ENCODE measurements around the gene FNBP1. TPM values are rescaled to one million over a fixed set of nuclear protein-coding genes. Genes with fewer than 3 reads are reported as not detected.

Gene FNBP1
- total and polyA plus RNA-seq, 2 donors (not counting 1 experiment from before 2014, with no cell fraction given): 20.8 to 44.3 TPM

DNA sequence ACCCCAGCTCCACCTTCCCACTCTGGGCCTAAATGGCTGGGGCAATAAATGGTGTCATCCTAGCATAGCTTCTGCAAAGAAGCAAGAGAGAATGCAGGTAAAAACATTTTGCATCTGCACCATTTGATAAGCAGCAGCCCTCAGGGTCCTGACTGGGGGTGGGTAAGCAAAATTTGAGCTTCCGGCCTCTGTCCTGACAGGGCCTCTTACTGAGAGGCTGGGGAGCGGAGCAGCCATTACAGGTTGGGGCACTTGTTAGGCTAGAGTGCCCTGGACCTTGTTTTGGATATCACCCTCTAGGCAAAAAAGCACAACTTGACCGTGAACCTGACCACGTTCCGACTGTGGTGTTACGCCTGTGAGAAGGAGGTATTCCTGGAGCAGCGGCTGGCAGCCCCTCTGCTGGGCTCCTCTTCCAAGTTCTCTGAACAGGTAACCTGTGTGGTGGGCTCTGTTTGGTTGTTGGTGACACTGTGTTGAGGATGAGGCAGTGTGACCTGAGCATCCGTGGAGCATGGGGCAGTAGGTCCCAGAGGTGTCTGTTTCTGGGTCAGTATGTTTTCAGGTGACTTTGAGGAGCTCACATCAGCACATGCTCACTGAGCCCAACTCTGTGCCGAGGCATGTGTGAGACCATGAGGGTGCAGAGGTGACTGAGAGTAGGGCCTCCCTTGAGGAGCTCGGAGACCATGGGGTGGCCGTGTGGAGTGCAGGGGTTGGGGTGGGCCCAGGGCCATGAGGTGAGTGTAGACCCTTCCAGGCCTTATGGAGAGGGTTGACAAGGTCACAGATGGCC lies 184.6 kb downstream of the FNBP1 start:
- peaks cover 4% of the 10 kb centered on the region for H3K36me3 ChIP-seq (ENCODE audit: control insufficient read depth, insufficient read depth, low read length)
- no peak for TF ChIP-seq EZH2 (IDR thresholded peaks at IDR 0.05; ENCODE audit: low read length, missing control alignments)
- TF ChIP-seq, protein P1, sequence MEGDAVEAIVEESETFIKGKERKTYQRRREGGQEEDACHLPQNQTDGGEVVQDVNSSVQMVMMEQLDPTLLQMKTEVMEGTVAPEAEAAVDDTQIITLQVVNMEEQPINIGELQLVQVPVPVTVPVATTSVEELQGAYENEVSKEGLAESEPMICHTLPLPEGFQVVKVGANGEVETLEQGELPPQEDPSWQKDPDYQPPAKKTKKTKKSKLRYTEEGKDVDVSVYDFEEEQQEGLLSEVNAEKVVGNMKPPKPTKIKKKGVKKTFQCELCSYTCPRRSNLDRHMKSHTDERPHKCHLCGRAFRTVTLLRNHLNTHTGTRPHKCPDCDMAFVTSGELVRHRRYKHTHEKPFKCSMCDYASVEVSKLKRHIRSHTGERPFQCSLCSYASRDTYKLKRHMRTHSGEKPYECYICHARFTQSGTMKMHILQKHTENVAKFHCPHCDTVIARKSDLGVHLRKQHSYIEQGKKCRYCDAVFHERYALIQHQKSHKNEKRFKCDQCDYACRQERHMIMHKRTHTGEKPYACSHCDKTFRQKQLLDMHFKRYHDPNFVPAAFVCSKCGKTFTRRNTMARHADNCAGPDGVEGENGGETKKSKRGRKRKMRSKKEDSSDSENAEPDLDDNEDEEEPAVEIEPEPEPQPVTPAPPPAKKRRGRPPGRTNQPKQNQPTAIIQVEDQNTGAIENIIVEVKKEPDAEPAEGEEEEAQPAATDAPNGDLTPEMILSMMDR (conservative IDR thresholded peaks at IDR 0.05 in 1 of 2, IDR thresholded peaks at IDR 0.05 in 1 of 2; ENCODE audit: low read depth in 1 of 2, low read length in 2 of 2): no peak

GRCh38 chr9:129857207-129857606 lies 185.8 kb downstream of the FNBP1 start:
- no peaks in the 10 kb centered on the region for H3K27me3 ChIP-seq (ENCODE audit: control insufficient read depth, insufficient read depth, low read length)
- H3K36me3 ChIP-seq (ENCODE audit: control insufficient read depth, insufficient read depth, low read length): peaks cover 6% of the 10 kb centered on the region
- no peaks in the 10 kb centered on the region for H4K20me1 ChIP-seq (ENCODE audit: control insufficient read depth, extremely low read depth, insufficient read depth, low read length)
- no peak for DNase-seq (ENCODE audit: low read depth in 2 of 2)
- TF ChIP-seq, protein P1 (conservative IDR thresholded peaks at IDR 0.05 in 1 of 2, IDR thresholded peaks at IDR 0.05 in 1 of 2; ENCODE audit: low read depth in 1 of 2, low read length in 2 of 2): no peak
- TF ChIP-seq EZH2 (IDR thresholded peaks at IDR 0.05; ENCODE audit: low read length, missing control alignments): no peak
- H2AFZ ChIP-seq (ENCODE audit: low read length): no peak overlapping the region
- H3K9ac ChIP-seq (ENCODE audit: insufficient read depth, low read length): no peak overlapping the region
- no peak overlapping the region for H3K27ac ChIP-seq (ENCODE audit: insufficient read depth, low read length)
- H3K9me3 ChIP-seq (ENCODE audit: control insufficient read depth, insufficient read depth, low read depth, low read length): no peaks in the 10 kb centered on the region
- H3K79me2 ChIP-seq (ENCODE audit: control insufficient read depth, insufficient read depth, low read length): no peaks in the 10 kb centered on the region
- no peak overlapping the region for H3K4me2 ChIP-seq (ENCODE audit: extremely low read depth, insufficient read depth, low read length)
- H3K4me3 ChIP-seq (replicated peaks in 1 of 4; ENCODE audit: control extremely low read depth in 1 of 4, insufficient read depth in 1 of 4, low read depth in 3 of 4, low read length in 4 of 4): no peak overlapping the region
- H3K4me1 ChIP-seq (ENCODE audit: control insufficient read depth, extremely low read depth, insufficient read depth, low read length): no peaks in the 10 kb centered on the region

More for the DNA sequence above, 184.6 kb downstream of the FNBP1 start:
- Histone ChIP-seq H4K20me1 (ENCODE audit: control insufficient read depth, extremely low read depth, insufficient read depth, low read length) (no peaks in the 10 kb centered on the region), H3K4me3 (replicated peaks in 1 of 4; ENCODE audit: control extremely low read depth in 1 of 4, insufficient read depth in 1 of 4, low read depth in 3 of 4, low read length in 4 of 4) (no peak overlapping the region), H3K9ac (ENCODE audit: insufficient read depth, low read length) (no peak overlapping the region), H3K79me2 (ENCODE audit: control insufficient read depth, insufficient read depth, low read length) (no peaks in the 10 kb centered on the region), H2AFZ (ENCODE audit: low read length) (no peak overlapping the region), H3K27me3 (ENCODE audit: control insufficient read depth, insufficient read depth, low read length) (no peaks in the 10 kb centered on the region), H3K4me1 (ENCODE audit: control insufficient read depth, extremely low read depth, insufficient read depth, low read length) (no peaks in the 10 kb centered on the region), H3K4me2 (ENCODE audit: extremely low read depth, insufficient read depth, low read length) (no peak overlapping the region), H3K27ac (ENCODE audit: insufficient read depth, low read length) (no peak overlapping the region), H3K9me3 (ENCODE audit: control insufficient read depth, insufficient read depth, low read depth, low read length) (no peaks in the 10 kb centered on the region)
- DNase-seq (ENCODE audit: low read depth in 2 of 2): no peak

DNA sequence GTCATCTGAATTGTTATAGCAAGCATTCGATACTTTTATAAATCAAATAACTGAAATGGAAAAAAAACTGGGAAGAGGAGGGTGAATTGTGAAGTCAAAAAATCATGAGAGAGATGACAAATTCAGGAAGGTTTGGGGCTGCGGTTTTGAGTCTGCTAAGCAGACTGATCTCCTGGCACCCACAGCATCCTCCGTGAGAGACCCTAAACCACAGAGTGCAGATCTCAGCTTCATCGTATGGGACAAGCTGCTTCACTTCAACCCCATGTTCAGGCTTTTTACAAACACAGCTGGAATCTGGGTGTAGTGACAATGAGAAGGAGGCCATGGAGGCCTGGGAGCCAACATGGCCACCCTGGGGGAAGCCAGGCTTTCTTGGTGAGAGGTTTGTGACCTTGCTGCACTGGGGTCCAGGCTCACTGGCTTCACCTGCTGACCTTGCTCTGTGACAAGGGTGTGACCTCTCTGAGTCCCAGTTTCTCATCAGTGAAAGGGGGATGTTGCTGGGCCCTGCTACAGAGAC lies 188.3 kb downstream of the FNBP1 start:
- peaks cover 6% of the 10 kb centered on the region for H3K36me3 ChIP-seq (ENCODE audit: control insufficient read depth, insufficient read depth, low read length)
- no peak overlapping the region for H3K4me2 ChIP-seq (ENCODE audit: extremely low read depth, insufficient read depth, low read length)
- H3K27ac ChIP-seq (ENCODE audit: insufficient read depth, low read length): no peak overlapping the region
- H3K9ac ChIP-seq (ENCODE audit: insufficient read depth, low read length): no peak overlapping the region
- H3K27me3 ChIP-seq (ENCODE audit: control insufficient read depth, insufficient read depth, low read length): no peaks in the 10 kb centered on the region
- no peaks in the 10 kb centered on the region for H3K4me1 ChIP-seq (ENCODE audit: control insufficient read depth, extremely low read depth, insufficient read depth, low read length)
- no peaks in the 10 kb centered on the region for H4K20me1 ChIP-seq (ENCODE audit: control insufficient read depth, extremely low read depth, insufficient read depth, low read length)
- H2AFZ ChIP-seq (ENCODE audit: low read length): no peak overlapping the region
- TF ChIP-seq, protein P1 (conservative IDR thresholded peaks at IDR 0.05 in 1 of 2, IDR thresholded peaks at IDR 0.05 in 1 of 2; ENCODE audit: low read depth in 1 of 2, low read length in 2 of 2): no peak
- TF ChIP-seq EZH2 (IDR thresholded peaks at IDR 0.05; ENCODE audit: low read length, missing control alignments): no peak
- H3K9me3 ChIP-seq (ENCODE audit: control insufficient read depth, insufficient read depth, low read depth, low read length): no peaks in the 10 kb centered on the region
- no peaks in the 10 kb centered on the region for H3K79me2 ChIP-seq (ENCODE audit: control insufficient read depth, insufficient read depth, low read length)
- DNase-seq (ENCODE audit: low read depth in 2 of 2): no peak
- H3K4me3 ChIP-seq (replicated peaks in 1 of 4; ENCODE audit: control extremely low read depth in 1 of 4, insufficient read depth in 1 of 4, low read depth in 3 of 4, low read length in 4 of 4): no peak overlapping the region

All from fibroblast of lung (primary cell).